NCI-H1092 treated with DMSO at 0.1 percent for 48 hours (cell line): ENCODE measurements around the gene INSL3.
"Not testable (repeated sequence)": the region's sequence is repeated elsewhere in the genome, so short reads cannot be mapped to it uniquely, and the experiment has no call there.

Experiments
- DNase-seq: peaks from one replicate; lab custom pipeline; 2025; lab: John Stamatoyannopoulos, UW

Gene INSL3

DNA sequence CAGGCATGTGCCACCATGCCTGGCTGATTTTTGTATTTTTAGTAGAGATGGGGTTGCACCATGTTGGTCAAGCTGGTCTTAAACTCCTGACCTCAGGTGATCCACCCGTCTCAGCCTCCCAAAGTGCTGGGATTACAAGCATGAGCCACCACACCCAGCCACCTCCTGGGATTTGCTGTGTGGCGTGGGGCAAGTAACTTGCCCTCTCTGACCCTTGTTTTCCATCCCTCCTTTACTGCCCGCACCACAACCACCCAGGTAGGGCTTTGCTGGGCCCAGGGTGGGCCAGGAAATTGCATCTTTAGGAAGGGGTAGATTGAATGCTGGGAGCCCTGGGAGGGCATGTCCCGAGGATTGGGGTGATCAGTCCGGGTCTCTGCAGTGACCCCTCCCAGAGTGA is 37.6 kb downstream of the INSL3 start:
- DNase-seq: not testable (repeated sequence)

DNA sequence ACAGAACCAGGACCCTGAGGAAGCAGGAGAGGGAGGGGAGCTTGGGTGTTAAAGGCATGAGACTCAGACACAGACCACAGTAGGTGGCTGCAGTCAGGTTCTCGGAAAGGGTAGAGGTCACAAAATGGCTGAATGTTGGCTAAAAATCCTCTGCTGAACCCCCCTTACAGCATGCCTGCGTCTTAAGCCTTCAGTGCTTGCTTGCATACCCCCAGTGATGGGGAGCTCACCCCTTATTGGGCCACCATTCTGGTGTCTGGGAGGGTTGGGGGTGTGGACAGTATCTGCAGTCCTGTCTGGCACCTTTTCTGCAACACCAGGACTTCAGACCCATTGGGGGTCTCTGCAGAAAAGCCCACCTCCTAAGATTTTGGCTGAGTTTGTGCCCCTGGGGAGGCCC is 40.5 kb downstream of the INSL3 start:
- DNase-seq: no peak

DNA sequence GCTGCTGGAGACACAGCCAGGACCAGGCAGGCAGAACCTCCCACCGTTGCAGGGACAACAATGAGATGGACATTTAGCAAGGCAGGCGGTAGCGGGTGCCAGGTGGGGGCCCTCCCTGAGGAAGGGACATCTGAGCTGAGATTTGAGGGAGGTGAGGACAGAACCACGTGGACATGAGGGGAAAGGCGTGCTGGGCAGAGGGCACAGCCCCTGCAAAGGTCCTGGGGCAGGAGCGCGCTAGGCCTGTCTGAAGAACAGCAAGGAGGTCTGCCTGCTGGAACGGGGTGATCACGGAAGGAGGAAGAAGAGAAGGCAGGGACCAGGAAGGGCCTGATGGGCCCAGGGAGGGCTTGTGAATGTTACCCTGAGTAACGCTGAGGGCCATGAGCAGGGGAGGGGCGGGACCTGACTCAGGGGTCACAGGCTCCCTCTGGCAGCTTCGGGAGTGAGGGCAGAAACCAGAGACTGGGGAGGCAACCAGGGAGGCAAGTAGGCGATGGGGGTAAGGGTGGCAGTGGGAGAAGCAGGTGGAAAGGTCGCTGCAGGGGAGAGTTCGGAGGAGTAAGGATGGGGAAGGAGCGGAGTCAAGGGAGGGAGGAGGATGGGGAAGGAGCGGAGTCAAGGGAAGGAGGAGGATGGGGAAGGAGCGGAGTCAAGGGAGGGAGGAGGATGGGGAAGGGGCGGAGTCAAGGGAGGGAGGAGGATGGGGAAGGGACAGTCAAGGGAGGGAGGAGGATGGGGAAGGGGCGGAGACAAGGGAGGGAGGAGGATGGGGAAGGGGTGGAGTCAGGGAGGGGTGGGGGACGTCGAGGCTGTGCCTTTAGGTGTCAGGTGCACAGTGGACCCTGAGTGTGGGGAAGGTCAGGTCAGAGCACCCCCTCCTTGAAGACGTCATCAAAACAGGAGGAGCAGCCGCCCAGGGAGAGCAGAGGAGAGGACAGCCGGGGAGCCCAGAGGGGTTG is 42.1 kb downstream of the INSL3 start:
- no peak for DNase-seq

DNA sequence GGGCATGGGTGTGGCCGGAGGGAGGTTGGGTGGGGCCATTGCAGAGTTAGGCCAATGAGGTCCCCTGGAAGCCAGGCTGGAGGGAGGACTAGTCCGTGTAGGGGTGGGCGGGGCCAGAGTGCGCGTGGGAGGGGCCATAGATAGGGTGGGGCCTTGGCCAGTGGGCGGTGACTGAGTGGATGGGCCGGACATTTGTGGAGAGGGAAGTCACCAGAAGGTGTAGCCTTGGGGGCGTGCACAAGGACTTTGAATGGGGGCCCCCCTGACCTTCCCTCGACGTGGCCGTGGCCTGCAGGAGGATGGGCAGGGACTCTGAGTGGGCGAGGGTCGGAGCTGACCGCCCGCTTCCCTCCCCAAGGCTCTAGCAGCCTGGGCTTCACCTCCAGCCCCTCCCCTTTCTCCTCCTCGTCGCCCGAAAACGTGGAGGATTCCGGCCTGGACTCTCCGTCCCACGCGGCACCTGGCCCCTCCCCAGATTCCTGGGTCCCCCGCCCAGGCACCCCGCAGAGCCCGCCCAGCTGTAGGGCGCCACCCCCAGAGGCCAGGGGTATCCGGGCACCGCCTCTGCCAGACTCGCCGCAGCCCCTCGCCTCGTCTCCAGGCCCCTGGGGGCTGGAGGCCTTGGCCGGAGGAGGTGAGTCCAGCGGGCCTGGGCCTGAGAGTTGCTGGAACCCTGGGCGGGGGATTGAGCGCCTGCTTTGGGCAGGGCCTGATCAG is 42.9 kb downstream of the INSL3 start:
- DNase-seq: no peak

- DNase-seq: not testable (repeated sequence)
These were observed 43.5 kb downstream of the INSL3 start for GRCh38 chr19:17777840-17778239.

GRCh38 chr19:17775991-17776803 is 45.1 kb downstream of the INSL3 start:
- no peak for DNase-seq

DNA sequence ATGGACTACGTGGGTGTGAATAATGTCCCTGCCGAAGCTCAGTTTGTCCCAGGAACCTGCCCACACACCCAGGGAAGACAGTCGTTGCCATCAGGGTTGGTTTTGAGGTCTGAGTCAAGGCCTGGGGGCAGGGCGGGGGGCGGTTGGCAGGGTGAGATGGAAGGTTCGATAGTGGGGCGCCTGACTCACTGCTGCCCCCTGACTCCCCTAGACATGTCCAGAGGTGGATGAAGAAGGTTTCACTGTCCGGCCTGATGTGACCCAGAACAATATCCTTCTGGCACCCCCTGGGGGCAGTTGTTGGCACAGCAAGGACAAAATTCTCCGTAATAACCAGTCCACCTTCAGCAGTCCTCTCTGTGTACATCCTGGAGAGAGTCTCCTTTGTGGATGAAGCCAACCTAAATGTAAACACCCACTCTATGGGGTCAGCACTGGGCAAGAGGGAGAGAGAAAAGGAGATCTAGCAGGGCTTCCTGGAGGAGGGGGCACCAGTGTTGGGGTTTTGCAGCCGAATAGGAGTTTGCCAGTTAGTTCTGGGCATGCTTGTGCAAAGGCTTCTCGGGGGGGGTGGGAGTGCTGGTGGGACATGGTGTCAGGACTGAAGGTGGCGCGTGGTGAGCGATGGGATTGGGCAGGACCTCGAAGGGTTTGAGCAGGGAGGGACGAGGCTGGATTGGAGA is 45.9 kb downstream of the INSL3 start:
- DNase-seq: no peak

GRCh38 chr19:17772172-17772571 is 49.1 kb downstream of the INSL3 start:
- no peak for DNase-seq

- no peak for DNase-seq
These were observed 50.7 kb downstream of the INSL3 start for GRCh38 chr19:17770613-17771012.

- no peak for DNase-seq
These were observed 53.8 kb downstream of the INSL3 start for GRCh38 chr19:17767559-17767958.

- peak; percentile 48 for DNase-seq
These were observed 54.7 kb downstream of the INSL3 start for GRCh38 chr19:17766543-17767131.
